Progenitor cell of endocrine pancreas (in vitro differentiated cells): ENCODE results near the gene CEP250. TPM values are rescaled to one million over a fixed set of nuclear protein-coding genes. Genes with fewer than 3 reads are reported as not detected.

ENCODE experiments used
- DNase-seq: peaks from one replicate; pipeline ENCODE4 v3.0.0; 2021; ENCODE audit warnings: low spot score; ENCODE audit not compliant: unreplicated experiment
- H3K27ac Mint-ChIP-seq: 2 replicates; pipeline ENCODE4 v1.8.0; 2021; ENCODE audit warnings: mild to moderate bottlenecking, moderate library complexity, mixed read lengths
- H3K27me3 Mint-ChIP-seq: 2 replicates; pipeline ENCODE4 v1.8.0; 2021; ENCODE audit warnings: mixed read lengths
- H3K36me3 Mint-ChIP-seq: 2 replicates; pipeline ENCODE4 v1.8.0; 2022; ENCODE audit warnings: mixed read lengths; ENCODE audit not compliant: insufficient read depth
- H3K4me1 Mint-ChIP-seq: 2 replicates; pipeline ENCODE4 v1.8.0; 2021; ENCODE audit warnings: low read depth, mixed read lengths
- H3K4me3 Mint-ChIP-seq: 2 replicates; pipeline ENCODE4 v1.8.0; 2021; ENCODE audit warnings: low read depth, mild to moderate bottlenecking, moderate library complexity, mixed read lengths
- H3K9me3 Mint-ChIP-seq: 2 replicates; pipeline ENCODE4 v1.8.0; 2021; ENCODE audit warnings: low read depth, mixed read lengths
- total RNA-seq: library from RNA; stranded (reverse); gene quantifications from 2 replicates; pipeline ENCODE4 v1.2.1, GENCODE V29; 2021
- TF ChIP-seq, protein P1 (sequence below): fragments of 200-600 bp; sonication (generic); IDR thresholded peaks from one replicate; pipeline ENCODE4 v1.5.0; 2021; ENCODE audit warnings: antibody characterized with exemption, mild to moderate bottlenecking; ENCODE audit not compliant: unreplicated experiment

CEP250 gene
- total RNA-seq, 1 donor from 2014 or later = 76.9 TPM

GRCh38 chr20:35436177-35436573 lies 19.2 kb upstream of the CEP250 start:
- no peak overlapping the region for H3K4me3 Mint-ChIP-seq

DNA sequence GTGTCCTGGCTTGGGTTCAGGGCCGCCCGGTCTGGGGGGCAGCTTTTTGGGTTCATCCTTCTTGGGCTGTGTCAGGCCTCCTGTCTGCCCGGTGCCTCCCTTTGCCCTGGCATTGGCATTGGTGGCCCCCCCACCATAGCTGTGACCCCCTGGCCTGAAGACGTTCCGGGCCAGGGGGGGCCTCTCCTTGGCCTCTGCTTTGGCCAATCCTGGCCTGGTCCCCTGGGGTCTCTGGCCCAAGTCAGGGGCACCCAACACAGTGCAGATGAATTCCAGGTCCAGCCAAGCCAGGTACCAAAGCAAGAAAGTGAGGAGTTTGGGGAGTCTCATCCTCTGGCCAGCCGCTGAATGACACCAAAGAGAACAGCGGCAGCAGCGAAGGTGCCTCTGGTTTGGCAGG lies 17.8 kb upstream of the CEP250 start:
- H3K27ac Mint-ChIP-seq = no peak overlapping the region
- H3K4me3 Mint-ChIP-seq = no peak overlapping the region
- H3K4me1 Mint-ChIP-seq = peaks cover 8% of the 10 kb centered on the region
- DNase-seq = no peak
- TF ChIP-seq, protein P1, sequence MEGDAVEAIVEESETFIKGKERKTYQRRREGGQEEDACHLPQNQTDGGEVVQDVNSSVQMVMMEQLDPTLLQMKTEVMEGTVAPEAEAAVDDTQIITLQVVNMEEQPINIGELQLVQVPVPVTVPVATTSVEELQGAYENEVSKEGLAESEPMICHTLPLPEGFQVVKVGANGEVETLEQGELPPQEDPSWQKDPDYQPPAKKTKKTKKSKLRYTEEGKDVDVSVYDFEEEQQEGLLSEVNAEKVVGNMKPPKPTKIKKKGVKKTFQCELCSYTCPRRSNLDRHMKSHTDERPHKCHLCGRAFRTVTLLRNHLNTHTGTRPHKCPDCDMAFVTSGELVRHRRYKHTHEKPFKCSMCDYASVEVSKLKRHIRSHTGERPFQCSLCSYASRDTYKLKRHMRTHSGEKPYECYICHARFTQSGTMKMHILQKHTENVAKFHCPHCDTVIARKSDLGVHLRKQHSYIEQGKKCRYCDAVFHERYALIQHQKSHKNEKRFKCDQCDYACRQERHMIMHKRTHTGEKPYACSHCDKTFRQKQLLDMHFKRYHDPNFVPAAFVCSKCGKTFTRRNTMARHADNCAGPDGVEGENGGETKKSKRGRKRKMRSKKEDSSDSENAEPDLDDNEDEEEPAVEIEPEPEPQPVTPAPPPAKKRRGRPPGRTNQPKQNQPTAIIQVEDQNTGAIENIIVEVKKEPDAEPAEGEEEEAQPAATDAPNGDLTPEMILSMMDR = no peak
- H3K9me3 Mint-ChIP-seq = no peaks in the 10 kb centered on the region
- H3K36me3 Mint-ChIP-seq = no peaks in the 10 kb centered on the region
- H3K27me3 Mint-ChIP-seq = peaks cover 3% of the 10 kb centered on the region

More at GRCh38 chr20:35436177-35436573, 19.2 kb upstream of the CEP250 start:
- H3K4me1 Mint-ChIP-seq = peaks cover 20% of the 10 kb centered on the region
- TF ChIP-seq, protein P1 = no peak
- no peaks in the 10 kb centered on the region for H3K9me3 Mint-ChIP-seq
- no peaks in the 10 kb centered on the region for H3K36me3 Mint-ChIP-seq
- peak overlapping the region; percentile 35 for H3K27ac Mint-ChIP-seq
- peaks cover 3% of the 10 kb centered on the region for H3K27me3 Mint-ChIP-seq
- no peak for DNase-seq

DNA sequence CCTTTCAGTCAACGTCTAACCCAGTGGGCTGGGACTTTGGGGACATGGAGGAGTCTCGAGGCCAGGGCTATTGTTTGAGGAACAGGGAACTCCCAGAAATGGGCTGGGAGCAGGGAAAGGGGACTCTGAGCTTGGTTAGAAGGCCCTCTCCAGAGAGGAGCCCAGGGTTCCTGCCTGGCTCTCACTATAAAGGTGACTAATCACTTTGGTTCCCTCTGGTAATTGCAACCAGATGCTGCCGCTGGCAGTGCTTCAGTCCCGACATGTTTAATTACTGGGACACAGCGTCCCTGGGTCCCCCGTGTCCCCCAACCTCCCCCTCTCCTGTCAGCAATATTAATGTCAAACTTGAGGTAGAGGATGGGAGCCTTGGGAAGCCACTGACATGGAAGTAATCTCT lies 12.4 kb upstream of the CEP250 start:
- H3K4me1 Mint-ChIP-seq = peaks cover 6% of the 10 kb centered on the region
- DNase-seq = no peak
- no peaks in the 10 kb centered on the region for H3K36me3 Mint-ChIP-seq
- TF ChIP-seq, protein P1 = no peak
- H3K9me3 Mint-ChIP-seq = no peaks in the 10 kb centered on the region
- H3K27ac Mint-ChIP-seq = no peak overlapping the region
- H3K4me3 Mint-ChIP-seq = no peak overlapping the region
- peaks cover 5% of the 10 kb centered on the region for H3K27me3 Mint-ChIP-seq

GRCh38 chr20:35444226-35444625 lies 11.2 kb upstream of the CEP250 start:
- H3K27me3 Mint-ChIP-seq = peaks cover 5% of the 10 kb centered on the region
- H3K4me3 Mint-ChIP-seq = no peak overlapping the region
- H3K36me3 Mint-ChIP-seq = no peaks in the 10 kb centered on the region
- no peaks in the 10 kb centered on the region for H3K9me3 Mint-ChIP-seq
- TF ChIP-seq, protein P1 = no peak
- H3K4me1 Mint-ChIP-seq = peaks cover 4% of the 10 kb centered on the region
- no peak overlapping the region for H3K27ac Mint-ChIP-seq
- no peak for DNase-seq

DNA sequence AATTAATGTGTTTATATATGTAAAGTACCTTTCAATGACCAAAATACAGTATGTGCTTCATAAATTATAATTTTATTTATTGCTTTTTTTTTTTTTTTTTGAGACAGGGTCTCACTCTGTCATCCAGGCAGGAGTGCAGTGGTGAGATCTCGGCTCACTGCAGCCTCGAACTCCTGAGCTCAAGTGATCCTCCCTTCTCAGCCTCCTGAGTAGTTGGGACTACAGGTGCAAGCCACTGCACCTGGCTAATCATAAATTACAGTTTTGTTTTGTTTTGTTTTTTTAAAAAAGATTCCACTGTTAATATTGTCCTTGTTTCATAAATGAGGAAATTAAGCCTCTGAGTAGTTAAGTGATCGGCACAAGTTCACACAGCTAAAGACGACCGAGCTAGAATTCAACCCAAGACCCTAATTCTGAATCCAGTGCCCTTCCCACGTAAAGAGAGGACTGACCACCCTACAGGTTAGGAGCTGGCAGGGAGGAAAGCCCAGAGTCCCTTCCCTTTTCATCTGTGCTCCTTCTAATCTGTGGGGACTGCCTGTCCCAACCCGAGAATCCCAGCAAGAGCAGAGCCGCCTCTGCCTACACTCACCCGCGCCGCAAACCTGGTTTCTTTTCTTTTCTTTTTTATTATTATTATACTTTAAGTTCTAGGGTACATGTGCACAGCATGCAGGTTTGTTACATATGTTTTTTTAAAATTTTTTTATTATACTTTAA lies 8.9 kb upstream of the CEP250 start:
- peaks cover 4% of the 10 kb centered on the region for H3K4me1 Mint-ChIP-seq
- H3K36me3 Mint-ChIP-seq = no peaks in the 10 kb centered on the region
- TF ChIP-seq, protein P1 = no peak
- peak overlapping the region; percentile 55 for H3K4me3 Mint-ChIP-seq
- H3K27ac Mint-ChIP-seq = peak overlapping the region; percentile 69
- no peaks in the 10 kb centered on the region for H3K9me3 Mint-ChIP-seq
- no peak for DNase-seq
- peaks cover 3% of the 10 kb centered on the region for H3K27me3 Mint-ChIP-seq
